Cerebellar cortex (tissue), 1 donor: ENCODE data around the gene CPNE6.

Experiments
- DNase-seq: peaks from one replicate; pipeline ENCODE4 v3.0.0-alpha.2; 2015; ENCODE audit warnings: low spot score

Gene CPNE6

DNA sequence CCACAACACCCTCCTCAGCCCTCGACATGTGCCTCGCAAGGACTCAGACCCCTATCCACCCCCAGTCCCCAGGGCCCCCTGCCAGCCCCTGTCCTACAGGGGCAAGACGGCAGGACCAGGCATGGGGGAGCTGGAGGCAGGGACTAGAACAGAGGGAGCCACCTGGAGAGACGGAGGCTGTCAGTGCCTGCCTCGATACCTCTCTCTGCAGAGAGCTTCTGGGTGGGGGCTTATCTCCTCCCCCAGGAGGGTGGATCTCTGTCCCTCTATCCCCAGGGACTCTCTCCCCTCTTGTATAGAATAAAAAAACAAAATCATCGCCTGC lies 2.0 kb upstream of the CPNE6 start:
- DNase-seq: no peak

DNA sequence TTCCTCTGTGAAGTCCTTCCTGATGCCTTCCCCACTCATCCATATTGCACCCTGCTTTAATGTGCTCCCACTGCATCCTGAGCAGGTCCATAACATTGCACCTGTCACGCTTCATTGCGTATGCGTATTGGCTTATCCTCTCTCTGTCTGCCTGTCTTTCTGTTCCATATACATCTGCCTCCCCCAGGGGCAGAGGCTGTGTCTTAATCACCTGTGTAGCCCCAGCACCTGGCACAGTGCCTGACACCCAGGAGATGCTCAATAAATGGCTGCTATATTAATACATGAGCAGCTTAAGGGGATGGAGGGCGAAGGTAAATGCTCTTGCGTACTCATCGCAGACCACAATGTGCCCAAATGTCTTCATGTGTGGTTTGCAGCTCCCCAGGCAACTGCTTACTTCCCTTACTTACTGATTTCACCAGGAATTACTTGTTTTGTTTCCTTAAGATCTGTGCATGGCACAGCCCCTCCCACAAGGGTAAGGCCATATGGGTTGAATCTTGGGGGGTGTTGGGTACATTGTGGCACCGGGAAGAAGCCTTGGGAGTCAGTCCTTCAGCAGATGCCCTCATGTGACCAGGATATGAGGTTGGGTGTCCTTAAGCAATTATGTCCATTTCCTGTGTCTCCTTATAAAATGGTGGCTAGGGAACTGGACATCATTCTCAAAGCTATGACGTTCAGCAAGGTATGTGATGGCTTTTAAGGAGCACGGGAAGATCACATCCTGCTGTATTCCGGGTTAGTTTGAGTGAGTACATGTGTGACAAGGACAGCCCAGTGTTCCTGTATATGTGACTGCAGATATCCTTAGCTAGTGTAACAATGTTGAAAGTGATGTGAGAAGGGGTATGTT lies 848 bp upstream of the CPNE6 start:
- peak; percentile 63 for DNase-seq

GRCh38 chr14:24071836-24072430 lies 571 bp downstream of the CPNE6 start:
- DNase-seq: peak; percentile 43

DNA sequence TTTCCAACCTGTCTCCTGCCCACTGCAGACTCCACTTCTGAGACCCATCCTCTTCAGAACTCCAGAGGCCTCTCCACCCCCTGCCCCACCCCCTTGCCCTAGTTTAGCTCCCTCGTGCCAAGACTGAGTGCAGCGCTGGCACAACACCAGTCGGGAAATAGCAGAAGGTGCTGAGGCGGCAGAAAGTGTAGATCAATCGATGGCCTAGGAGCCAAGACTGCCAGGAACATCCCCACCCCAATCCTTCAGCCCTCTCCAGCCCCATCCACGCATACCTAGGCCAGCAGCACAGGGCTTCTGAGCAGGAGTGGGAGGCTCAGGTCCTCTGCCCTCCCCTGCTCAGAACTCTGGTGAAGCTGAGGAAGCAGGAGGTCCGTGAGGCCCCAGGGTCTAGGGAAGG lies 1.1 kb downstream of the CPNE6 start:
- DNase-seq: peak; percentile 49

- DNase-seq: no peak
These were observed 1.8 kb downstream of the CPNE6 start for GRCh38 chr14:24072881-24073877.

DNA sequence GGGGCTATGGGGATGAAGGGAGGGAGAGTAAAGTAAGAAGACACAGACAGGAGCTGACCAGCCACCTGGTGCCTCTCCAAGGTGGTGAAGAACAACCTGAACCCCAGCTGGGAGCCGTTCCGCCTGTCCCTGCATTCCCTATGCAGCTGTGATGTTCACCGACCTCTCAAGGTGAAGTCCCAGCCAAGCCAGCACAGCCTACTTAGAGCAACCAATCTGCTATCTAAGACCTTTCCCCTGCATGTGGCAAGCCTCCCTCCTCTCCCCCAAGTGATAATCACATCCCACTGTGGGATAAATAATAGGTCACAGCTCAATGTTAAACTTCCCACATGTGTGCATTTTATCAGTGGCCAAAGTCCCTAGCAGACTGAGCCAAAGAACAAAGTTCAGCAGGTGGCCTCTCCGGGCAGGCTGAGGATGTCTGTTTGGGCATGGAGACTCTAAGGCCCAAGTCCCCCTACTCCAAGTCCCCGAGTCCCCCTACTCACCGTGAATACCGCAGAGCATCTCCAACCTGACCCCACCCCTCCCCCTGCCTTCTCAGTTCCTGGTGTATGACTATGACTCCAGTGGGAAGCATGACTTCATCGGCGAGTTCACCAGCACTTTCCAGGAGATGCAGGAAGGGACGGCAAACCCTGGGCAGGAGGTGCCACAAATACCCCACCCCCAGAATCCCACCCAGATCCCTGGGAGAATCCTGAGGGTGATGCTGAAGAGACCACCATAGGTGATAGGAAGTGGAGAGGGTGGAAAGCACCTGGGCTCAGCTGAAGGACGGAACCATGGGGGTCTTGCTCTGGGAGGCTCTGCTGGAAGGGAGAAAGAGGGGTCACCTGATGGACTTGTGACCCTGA lies 3.5 kb downstream of the CPNE6 start:
- DNase-seq: no peak

DNA sequence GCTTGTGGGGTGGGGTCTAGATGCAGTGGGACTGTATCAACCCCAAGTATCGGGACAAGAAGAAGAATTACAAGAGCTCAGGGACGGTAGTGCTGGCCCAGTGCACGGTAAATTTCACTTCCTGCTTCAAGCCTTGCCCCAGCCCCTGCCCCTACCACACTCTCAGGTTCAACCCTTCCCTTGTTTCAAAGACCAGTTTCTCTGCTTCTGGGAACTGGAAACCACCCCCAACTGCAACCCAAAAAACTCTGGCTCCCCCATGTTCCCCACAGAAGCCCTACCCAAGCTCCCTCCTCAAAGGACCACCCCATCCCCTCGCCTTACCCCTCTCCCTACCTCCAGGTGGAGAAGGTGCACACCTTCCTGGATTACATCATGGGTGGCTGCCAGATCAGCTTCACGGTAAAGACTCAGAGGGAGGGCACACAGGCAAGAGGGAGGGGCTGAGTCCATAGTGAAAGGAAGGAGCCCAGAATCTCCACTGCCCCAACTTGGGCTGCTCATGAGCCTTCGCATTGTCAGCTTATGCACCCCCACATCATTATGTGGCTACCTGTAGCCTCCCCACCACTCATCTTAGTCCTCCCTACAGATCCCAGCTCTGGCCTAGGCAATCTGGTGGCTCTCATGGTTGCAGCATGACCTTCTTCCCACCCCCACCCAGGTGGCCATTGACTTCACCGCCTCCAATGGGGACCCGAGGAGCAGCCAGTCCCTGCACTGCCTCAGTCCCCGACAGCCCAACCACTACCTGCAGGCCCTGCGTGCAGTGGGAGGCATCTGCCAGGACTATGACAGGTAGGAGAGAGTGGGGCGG lies 4.3 kb downstream of the CPNE6 start:
- no peak for DNase-seq

DNA sequence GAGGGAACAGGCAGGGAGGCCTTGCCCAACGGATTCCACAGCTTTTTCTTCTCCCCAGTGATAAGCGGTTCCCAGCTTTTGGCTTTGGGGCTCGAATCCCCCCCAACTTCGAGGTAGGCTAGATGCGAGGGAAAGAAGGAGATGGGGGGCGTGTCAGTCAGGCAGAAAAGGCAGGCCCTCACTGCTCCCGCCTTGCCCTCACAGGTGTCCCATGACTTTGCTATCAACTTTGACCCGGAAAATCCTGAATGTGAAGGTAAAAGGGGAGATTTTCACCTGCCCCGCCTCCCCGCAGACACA lies 4.9 kb downstream of the CPNE6 start:
- no peak for DNase-seq

DNA sequence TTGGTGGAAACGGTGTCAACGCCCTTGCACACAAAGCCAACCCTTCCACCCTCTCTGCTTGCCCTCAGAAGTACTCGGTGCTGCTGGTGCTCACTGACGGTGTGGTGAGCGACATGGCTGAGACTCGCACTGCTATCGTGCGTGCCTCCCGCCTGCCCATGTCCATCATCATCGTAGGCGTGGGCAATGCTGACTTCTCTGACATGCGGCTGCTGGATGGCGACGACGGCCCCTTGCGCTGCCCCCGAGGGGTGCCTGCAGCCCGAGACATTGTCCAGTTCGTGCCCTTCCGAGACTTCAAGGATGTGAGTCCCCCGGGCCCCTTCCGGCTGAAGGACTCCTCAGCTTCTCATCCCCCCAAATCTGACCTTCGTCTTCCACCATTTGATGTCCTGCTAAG lies 5.7 kb downstream of the CPNE6 start:
- DNase-seq: no peak

- no peak for DNase-seq
These were observed 6.8 kb downstream of the CPNE6 start for GRCh38 chr14:24078146-24078545.

- DNase-seq: peak; percentile 93
These were observed 8.3 kb downstream of the CPNE6 start for GRCh38 chr14:24079491-24080141.

- DNase-seq: no peak
These were observed 8.8 kb downstream of the CPNE6 start for GRCh38 chr14:24080142-24080530.

DNA sequence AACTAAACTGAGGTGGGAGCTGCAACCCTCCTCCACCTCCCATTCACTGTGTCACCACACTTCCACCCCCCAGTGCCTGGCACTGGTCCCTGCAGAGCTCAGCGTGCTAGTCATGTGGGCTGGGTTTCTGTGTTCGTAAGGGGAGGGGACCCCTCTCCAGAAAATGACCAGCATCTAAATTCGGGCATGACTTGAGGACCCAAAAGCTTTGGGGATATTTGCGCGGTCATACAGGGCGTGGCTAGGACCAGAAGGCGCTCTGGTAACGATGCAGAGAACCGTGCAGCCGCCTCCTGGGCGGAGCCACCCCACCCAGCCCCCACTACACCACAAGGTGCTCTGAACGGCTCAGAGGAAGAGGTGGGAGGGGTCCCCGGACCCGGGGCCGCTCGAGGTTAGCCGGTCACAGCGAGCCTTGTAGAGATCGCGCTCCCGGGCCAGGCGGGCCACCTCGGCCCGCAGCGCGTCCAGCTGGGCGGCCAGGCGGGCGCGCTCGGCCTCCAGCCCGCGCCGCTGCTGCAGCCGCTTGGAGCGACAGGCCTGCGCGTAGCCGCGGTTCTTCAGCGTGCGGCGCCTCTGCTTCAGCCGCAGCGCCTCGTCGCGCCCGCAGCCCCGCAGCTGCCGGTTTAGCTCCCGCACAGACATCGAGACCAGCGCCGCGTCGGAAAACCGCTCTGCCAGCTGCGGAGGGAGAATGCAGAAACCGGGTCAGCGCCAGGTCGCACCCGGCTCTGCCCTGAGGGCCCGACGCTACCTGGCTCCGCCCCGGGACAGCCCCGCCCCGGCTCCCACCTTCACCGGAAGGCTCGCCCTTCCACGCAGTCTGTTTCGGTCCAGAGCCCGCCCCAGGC lies 9.8 kb downstream of the CPNE6 start:
- DNase-seq: peak; percentile 80

GRCh38 chr14:24081739-24082211 lies 10.4 kb downstream of the CPNE6 start:
- DNase-seq: peak; percentile 24

- no peak for DNase-seq
These were observed 11.2 kb downstream of the CPNE6 start for GRCh38 chr14:24082411-24083080.

DNA sequence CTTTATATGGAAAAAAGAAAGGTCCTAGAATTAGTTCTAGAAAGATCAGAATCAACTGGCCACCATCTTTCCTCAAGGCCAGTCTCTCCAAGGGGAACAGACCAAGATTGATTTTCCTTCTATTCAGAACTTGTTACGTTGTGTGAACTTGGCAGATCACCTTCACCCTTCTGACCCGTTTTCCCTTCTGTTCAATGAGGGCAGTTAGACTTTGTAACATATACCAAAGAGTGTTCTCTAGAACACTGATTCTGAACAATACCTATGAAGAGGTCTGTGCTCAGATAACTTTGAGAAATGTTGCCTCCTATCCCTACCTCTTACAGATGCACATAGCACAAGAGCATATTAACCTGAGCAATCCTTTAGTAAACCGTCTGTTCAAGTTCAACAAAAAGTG lies 12.1 kb downstream of the CPNE6 start:
- DNase-seq: no peak

DNA sequence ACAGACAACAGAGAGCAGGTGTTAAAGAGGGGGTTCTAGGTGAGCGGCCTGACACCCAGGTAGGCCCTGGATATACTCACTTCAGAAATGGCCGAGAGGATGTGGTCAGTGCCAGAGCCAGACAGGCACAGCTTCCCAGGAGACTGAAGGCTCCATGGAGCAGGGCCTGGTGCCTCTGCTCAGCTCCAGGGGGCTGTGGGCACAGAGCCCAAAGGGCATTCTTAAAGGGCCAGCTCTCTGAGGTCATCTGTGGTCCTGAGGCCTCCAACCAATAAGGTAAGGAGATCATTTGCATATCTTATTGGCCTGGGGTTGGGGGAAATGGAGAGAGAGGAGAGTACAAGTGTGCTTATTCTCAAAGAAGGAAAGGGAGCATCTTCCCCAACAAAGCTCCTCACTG lies 13.1 kb downstream of the CPNE6 start:
- no peak for DNase-seq

GRCh38 chr14:24085215-24085614 lies 13.9 kb downstream of the CPNE6 start:
- DNase-seq: no peak
